Measurements from ENCODE around the gene CHL1. TPM values are rescaled to one million over a fixed set of nuclear protein-coding genes. Genes with fewer than 3 reads are reported as not detected.

The CHL1 gene
- total RNA-seq, 1 donor from 2014 or later: 1.4 TPM

DNA sequence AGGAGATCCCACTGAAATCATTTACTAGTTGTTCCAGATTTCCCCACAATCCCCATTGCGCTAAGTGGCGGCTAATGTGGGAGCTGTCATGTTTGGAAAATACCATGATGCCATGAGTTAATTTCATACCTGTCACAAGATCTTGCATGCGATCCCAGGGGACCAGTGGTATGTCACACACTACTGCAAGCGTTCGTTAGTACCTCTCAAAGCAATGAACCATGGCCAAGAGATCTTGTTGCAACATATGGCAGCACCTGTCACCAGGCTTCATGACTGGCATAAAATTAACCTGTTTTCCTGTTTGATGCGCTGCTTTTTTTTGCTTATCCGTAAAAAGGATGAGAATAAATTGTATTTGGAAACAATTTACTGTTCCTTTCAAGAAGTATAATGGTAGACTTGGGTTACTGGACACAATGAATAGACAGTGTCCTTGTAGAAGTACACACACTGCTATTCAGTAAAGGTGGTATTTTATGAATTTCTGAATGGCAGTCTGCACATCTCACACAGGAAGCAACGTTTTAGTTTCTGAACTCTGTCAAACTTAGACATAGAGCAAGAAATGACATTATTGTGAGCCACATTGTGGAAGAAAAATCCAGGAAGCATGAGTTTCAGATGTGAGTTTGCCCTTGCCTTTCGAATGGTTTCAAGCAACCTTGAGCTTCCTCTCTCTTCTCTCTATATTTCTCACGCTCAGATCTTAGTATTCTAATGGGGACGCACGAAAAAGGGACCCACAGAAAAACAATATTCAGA, 81.9 kb downstream of the CHL1 start:
- H3K36me3 Mint-ChIP-seq: no peaks in the 10 kb centered on the region
- no peaks in the 10 kb centered on the region for H3K4me1 Mint-ChIP-seq (ENCODE audit: unreplicated experiment)
- H3K27me3 Mint-ChIP-seq: peaks cover 12% of the 10 kb centered on the region
- no peak for DNase-seq (ENCODE audit: extremely low spot score, unreplicated experiment)
- H3K9me3 Mint-ChIP-seq: no peaks in the 10 kb centered on the region
- no peak overlapping the region for H3K27ac Mint-ChIP-seq
- TF ChIP-seq, protein P1, sequence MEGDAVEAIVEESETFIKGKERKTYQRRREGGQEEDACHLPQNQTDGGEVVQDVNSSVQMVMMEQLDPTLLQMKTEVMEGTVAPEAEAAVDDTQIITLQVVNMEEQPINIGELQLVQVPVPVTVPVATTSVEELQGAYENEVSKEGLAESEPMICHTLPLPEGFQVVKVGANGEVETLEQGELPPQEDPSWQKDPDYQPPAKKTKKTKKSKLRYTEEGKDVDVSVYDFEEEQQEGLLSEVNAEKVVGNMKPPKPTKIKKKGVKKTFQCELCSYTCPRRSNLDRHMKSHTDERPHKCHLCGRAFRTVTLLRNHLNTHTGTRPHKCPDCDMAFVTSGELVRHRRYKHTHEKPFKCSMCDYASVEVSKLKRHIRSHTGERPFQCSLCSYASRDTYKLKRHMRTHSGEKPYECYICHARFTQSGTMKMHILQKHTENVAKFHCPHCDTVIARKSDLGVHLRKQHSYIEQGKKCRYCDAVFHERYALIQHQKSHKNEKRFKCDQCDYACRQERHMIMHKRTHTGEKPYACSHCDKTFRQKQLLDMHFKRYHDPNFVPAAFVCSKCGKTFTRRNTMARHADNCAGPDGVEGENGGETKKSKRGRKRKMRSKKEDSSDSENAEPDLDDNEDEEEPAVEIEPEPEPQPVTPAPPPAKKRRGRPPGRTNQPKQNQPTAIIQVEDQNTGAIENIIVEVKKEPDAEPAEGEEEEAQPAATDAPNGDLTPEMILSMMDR (conservative IDR thresholded peaks at IDR 0.05): no peak
- H3K4me3 Mint-ChIP-seq: no peak overlapping the region

DNA sequence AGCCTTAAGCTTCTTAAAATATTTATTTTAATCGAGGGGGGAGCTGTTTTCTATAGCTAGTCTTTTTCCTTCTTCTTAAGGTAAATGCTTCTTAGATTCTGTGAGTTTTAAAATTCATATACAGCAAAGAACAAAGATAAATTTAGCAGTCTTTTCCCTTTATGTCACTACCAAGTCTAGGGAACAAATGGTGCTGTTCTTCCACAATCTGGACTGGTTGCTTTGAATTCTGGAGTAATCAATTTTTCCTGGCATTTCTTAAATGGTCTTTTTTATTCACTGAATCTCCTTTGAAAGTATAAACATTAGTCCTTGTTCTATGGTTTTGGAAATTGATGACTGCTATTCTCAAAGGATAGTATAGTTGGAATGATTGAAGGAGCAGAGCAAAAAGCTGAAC, 82.8 kb downstream of the CHL1 start:
- H3K4me1 Mint-ChIP-seq (ENCODE audit: unreplicated experiment): no peaks in the 10 kb centered on the region
- no peak for DNase-seq (ENCODE audit: extremely low spot score, unreplicated experiment)
- H3K9me3 Mint-ChIP-seq: no peaks in the 10 kb centered on the region

DNA sequence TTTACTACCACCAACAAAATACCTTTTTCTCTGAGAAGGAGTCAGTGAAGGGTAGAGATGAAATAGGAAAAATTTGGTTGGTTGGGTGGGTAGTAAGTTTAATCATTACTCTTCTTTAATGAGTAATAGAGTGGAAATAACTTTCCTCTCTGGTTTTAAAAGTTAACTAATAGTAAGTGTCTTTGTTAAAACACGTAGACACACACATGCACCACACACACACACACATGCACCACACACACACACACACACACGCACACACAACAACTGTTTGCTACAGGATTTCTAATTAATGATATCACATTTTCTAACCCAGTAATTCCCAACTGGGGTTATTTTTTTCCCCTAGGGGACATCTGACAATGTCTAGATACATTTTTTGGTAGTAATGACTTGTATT, 84.1 kb downstream of the CHL1 start:
- no peak overlapping the region for H3K4me3 Mint-ChIP-seq
- TF ChIP-seq, protein P1 (conservative IDR thresholded peaks at IDR 0.05): no peak
- no peaks in the 10 kb centered on the region for H3K9me3 Mint-ChIP-seq
- no peak for DNase-seq (ENCODE audit: extremely low spot score, unreplicated experiment)
- H3K27me3 Mint-ChIP-seq: peaks cover 3% of the 10 kb centered on the region
- H3K36me3 Mint-ChIP-seq: no peaks in the 10 kb centered on the region
- H3K4me1 Mint-ChIP-seq (ENCODE audit: unreplicated experiment): no peaks in the 10 kb centered on the region
- no peak overlapping the region for H3K27ac Mint-ChIP-seq

More for the DNA sequence above, 82.8 kb downstream of the CHL1 start:
- Mint-ChIP-seq H3K4me3 (no peak overlapping the region), H3K36me3 (no peaks in the 10 kb centered on the region), H3K27me3 (peaks cover 6% of the 10 kb centered on the region), H3K27ac (no peak overlapping the region)
- TF ChIP-seq, protein P1 (conservative IDR thresholded peaks at IDR 0.05): no peak

DNA sequence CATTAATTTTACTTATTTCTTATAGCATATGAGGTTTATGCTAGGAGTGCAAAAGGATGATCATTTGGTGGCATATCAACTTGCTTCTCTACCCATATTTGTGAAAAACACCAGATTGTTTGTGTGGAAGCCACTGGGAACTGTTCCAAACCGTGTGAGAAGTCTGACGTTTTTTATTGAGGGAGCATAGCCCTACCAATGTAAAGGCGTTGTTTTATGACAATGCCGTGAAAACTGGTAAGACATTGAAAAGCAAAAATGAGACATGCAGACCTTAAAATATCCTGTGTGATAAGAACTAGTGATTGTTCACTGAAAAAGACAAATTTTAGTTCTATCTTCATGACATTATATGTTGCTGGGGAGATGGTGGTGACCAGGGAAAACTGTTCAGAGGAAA, 87.8 kb downstream of the CHL1 start:
- Mint-ChIP-seq H3K27me3 (peaks cover 3% of the 10 kb centered on the region), H3K4me1 (ENCODE audit: unreplicated experiment) (no peaks in the 10 kb centered on the region), H3K4me3 (no peak overlapping the region), H3K27ac (no peak overlapping the region), H3K36me3 (no peaks in the 10 kb centered on the region), H3K9me3 (no peaks in the 10 kb centered on the region)
- TF ChIP-seq, protein P1 (conservative IDR thresholded peaks at IDR 0.05): no peak
- no peak for DNase-seq (ENCODE audit: extremely low spot score, unreplicated experiment)

DNA sequence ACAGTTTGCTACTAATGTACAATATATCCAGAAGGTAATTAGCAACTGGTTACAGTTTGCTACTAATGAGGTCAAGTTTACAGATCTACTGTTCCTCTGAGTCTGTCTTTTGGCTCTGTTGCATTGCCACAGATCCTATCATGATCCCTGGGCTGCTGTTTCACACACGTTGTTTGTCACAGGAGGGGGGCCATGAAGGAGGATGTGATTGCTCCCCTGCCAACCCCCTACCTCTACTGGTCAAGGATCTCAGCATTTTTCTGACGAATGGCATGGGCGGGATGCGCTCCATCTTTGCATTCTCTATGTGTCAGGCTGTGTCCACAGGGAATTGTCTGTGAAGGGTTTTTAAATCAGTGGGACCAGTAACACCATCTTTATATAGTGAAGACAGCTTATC, 91.9 kb downstream of the CHL1 start:
- Mint-ChIP-seq H3K36me3 (no peaks in the 10 kb centered on the region), H3K4me3 (no peak overlapping the region), H3K27ac (no peak overlapping the region), H3K9me3 (peaks cover 1% of the 10 kb centered on the region), H3K27me3 (no peaks in the 10 kb centered on the region), H3K4me1 (ENCODE audit: unreplicated experiment) (no peaks in the 10 kb centered on the region)
- no peak for DNase-seq (ENCODE audit: extremely low spot score, unreplicated experiment)
- TF ChIP-seq, protein P1 (conservative IDR thresholded peaks at IDR 0.05): no peak
